Nephron (organoid): Measurements from ENCODE around the gene RFX3.

Experiments used
- H3K27ac Mint-ChIP-seq, 3 experiments: 2 replicates each; pipeline ENCODE4 v1.8.0; 2020; ENCODE audit warnings: mixed read lengths in 3 of 3, mild to moderate bottlenecking in 2 of 3, moderate library complexity in 1 of 3
- H3K27me3 Mint-ChIP-seq: 2 replicates; pipeline ENCODE4 v1.8.0; 2021; ENCODE audit warnings: low read depth, mild to moderate bottlenecking, moderate library complexity, mixed read lengths
- H3K36me3 Mint-ChIP-seq: 2 replicates; pipeline ENCODE4 v1.8.0; 2020; ENCODE audit warnings: low read depth, mixed read lengths
- H3K4me1 Mint-ChIP-seq: 2 replicates; pipeline ENCODE4 v1.8.0; 2020; ENCODE audit warnings: mixed read lengths
- H3K4me3 Mint-ChIP-seq, 3 experiments: 2 replicates each; pipeline ENCODE4 v1.8.0; 2020; ENCODE audit warnings: mild to moderate bottlenecking in 3 of 3, mixed read lengths in 3 of 3, moderate library complexity in 2 of 3
- H3K9me3 Mint-ChIP-seq: 2 replicates; pipeline ENCODE4 v1.8.0; 2020; ENCODE audit warnings: mixed read lengths
- CTCF ChIP-seq, 3 experiments: fragments of 200-600 bp; sonication (generic); IDR thresholded peaks; one replicate each; pipeline ENCODE4 v1.5.0; 2021; ENCODE audit warnings: antibody characterized with exemption in 3 of 3; ENCODE audit not compliant: unreplicated experiment in 3 of 3

The RFX3 gene

DNA sequence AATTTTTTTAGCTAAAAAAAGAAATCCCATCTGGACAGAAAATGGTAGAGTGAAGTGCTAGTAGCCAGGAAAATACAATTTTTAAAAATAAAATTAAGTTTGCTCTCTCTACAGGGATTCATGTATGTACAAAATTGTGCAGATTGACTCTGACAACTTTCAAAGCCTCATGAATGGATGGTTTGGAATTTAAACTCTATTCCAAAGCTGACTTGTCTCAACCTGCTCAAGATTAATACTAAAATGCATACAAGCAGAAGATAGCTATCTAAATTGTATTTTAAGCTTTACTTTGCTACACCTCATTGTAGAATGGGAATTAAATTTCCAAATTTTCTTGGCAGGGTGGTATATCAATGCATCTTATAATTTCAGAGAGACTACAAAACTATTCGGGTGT is 257.6 kb downstream of the RFX3 start:
- no peak overlapping the region for H3K4me3 Mint-ChIP-seq
- H3K4me1 Mint-ChIP-seq, result no peaks in the 10 kb centered on the region
- no peaks in the 10 kb centered on the region for H3K27me3 Mint-ChIP-seq
- no peak overlapping the region for H3K27ac Mint-ChIP-seq
- H3K9me3 Mint-ChIP-seq, result no peaks in the 10 kb centered on the region
- no peak for TF ChIP-seq CTCF (IDR thresholded peaks at IDR 0.05; ENCODE audit: unreplicated experiment in 3 of 3)
- H3K36me3 Mint-ChIP-seq, result peaks cover 44% of the 10 kb centered on the region

- TF ChIP-seq CTCF (IDR thresholded peaks at IDR 0.05; ENCODE audit: unreplicated experiment in 3 of 3), result no peak
- Mint-ChIP-seq H3K4me1 (no peaks in the 10 kb centered on the region), H3K4me3 (no peak overlapping the region), H3K9me3 (no peaks in the 10 kb centered on the region), H3K27ac (peak overlapping the region in 1 of 3 experiments; percentile 48), H3K36me3 (peaks cover 29% of the 10 kb centered on the region), H3K27me3 (no peaks in the 10 kb centered on the region)
These were observed 262.1 kb downstream of the RFX3 start for GRCh38 chr9:3263698-3264097.

GRCh38 chr9:3262826-3263529 is 262.8 kb downstream of the RFX3 start:
- Mint-ChIP-seq H3K36me3 (peaks cover 29% of the 10 kb centered on the region), H3K4me1 (no peaks in the 10 kb centered on the region), H3K27ac (peak overlapping the region in 2 of 3 experiments; percentile 48 to 50), H3K9me3 (no peaks in the 10 kb centered on the region), H3K27me3 (no peaks in the 10 kb centered on the region), H3K4me3 (no peak overlapping the region)
- TF ChIP-seq CTCF (IDR thresholded peaks at IDR 0.05; ENCODE audit: unreplicated experiment in 3 of 3), result no peak

- H3K36me3 Mint-ChIP-seq, result peaks cover 37% of the 10 kb centered on the region
- H3K27me3 Mint-ChIP-seq, result no peaks in the 10 kb centered on the region
- no peak overlapping the region for H3K4me3 Mint-ChIP-seq
- TF ChIP-seq CTCF (IDR thresholded peaks at IDR 0.05; ENCODE audit: unreplicated experiment in 3 of 3), result no peak
- no peaks in the 10 kb centered on the region for H3K4me1 Mint-ChIP-seq
- H3K9me3 Mint-ChIP-seq, result no peaks in the 10 kb centered on the region
- no peak overlapping the region for H3K27ac Mint-ChIP-seq
These were observed 264.3 kb downstream of the RFX3 start for GRCh38 chr9:3261484-3261883.

GRCh38 chr9:3256571-3257330 is 269.1 kb downstream of the RFX3 start:
- Mint-ChIP-seq H3K4me3 (no peak overlapping the region), H3K27ac (no peak overlapping the region), H3K27me3 (no peaks in the 10 kb centered on the region), H3K9me3 (no peaks in the 10 kb centered on the region), H3K4me1 (no peaks in the 10 kb centered on the region), H3K36me3 (peaks cover 66% of the 10 kb centered on the region)
- no peak for TF ChIP-seq CTCF (IDR thresholded peaks at IDR 0.05; ENCODE audit: unreplicated experiment in 3 of 3)
